ENCODE data around the gene AP1B1. TPM values are rescaled to one million over a fixed set of nuclear protein-coding genes. Genes with fewer than 3 reads are reported as not detected.

AP1B1 gene
- total RNA-seq, 4 donors from 2014 or later = 55.6 to 97.0 (median 89.4) TPM

- WGBS = 76% methylated on average over 8 of the region's 8 CpGs
- H3K4me3 ChIP-seq = no peak overlapping the region
- peaks cover 29% of the 10 kb centered on the region for H3K4me1 ChIP-seq
- H3K27ac ChIP-seq = no peak overlapping the region
- H3K36me3 ChIP-seq = no peaks in the 10 kb centered on the region
- no peaks in the 10 kb centered on the region for H3K9me3 ChIP-seq
- no peak for TF ChIP-seq POLR2A (IDR thresholded peaks at IDR 0.05)
- no peak for TF ChIP-seq POLR2AphosphoS5 (IDR thresholded peaks at IDR 0.05)
- no peak for TF ChIP-seq EP300 (IDR thresholded peaks at IDR 0.05)
- TF ChIP-seq CTCF (IDR thresholded peaks at IDR 0.05) = no peak
- no peaks in the 10 kb centered on the region for H3K27me3 ChIP-seq
- peak; percentile 52 to 71 for DNase-seq (ENCODE audit: low spot score in 2 of 2)
Observed at GRCh38 chr22:29391546-29391945, 3.2 kb upstream of the AP1B1 start.

DNA sequence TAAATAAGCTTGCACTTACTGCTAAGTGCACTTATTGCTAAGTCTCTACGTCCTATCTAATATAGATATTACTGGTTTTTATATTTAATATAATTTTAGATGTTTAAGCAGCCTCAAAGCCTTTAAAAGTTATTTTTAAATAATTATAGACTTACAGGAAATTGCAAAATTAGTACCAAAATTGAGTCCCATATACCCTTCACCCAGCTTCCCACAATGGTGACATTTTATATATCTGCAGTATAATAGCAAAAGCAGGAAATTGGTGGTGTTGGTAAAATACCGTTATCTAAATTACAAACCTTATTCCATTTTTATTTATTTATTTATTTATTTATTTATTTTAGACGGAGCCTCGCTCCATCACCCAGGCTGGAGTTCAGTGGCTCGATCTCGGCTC, 1.9 kb upstream of the AP1B1 start:
- H3K4me3 ChIP-seq = no peak overlapping the region
- no peak for DNase-seq (ENCODE audit: low spot score in 2 of 2)
- H3K27ac ChIP-seq = no peak overlapping the region
- H3K4me1 ChIP-seq = peaks cover 41% of the 10 kb centered on the region
- WGBS = 95% methylated on average over 6 of the region's 6 CpGs
- no peaks in the 10 kb centered on the region for H3K9me3 ChIP-seq
- H3K36me3 ChIP-seq = peaks cover 3% of the 10 kb centered on the region
- TF ChIP-seq CTCF (IDR thresholded peaks at IDR 0.05) (no peak), POLR2A (IDR thresholded peaks at IDR 0.05) (no peak), POLR2AphosphoS5 (IDR thresholded peaks at IDR 0.05) (no peak), EP300 (IDR thresholded peaks at IDR 0.05) (no peak)
- no peaks in the 10 kb centered on the region for H3K27me3 ChIP-seq

DNA sequence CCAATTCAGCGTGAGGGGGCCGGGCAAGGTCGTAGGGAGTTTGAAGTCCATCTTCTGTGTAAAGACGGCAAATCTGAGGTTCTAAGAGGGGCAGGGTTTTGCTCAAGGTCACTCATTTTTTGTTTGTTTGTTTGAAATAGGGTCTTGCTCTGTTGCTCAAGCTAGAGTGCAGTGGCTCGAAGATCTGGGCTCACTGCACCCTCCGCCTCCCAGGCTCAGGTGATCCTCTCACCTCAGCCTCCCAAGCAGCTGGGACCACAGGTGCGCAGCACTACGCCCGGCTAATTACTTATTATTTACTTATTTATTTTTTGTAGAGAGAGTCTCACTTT, 355 bp upstream of the AP1B1 start:
- 19% methylated on average over 9 of the region's 9 CpGs for WGBS

GRCh38 chr22:29386708-29387107, 1.7 kb downstream of the AP1B1 start:
- Histone ChIP-seq H3K4me3 (no peak overlapping the region), H3K9me3 (no peaks in the 10 kb centered on the region), H3K27me3 (no peaks in the 10 kb centered on the region), H3K4me1 (peaks cover 43% of the 10 kb centered on the region), H3K36me3 (peaks cover 3% of the 10 kb centered on the region), H3K27ac (no peak overlapping the region)
- TF ChIP-seq EP300 (IDR thresholded peaks at IDR 0.05) (no peak), POLR2AphosphoS5 (IDR thresholded peaks at IDR 0.05) (no peak), POLR2A (IDR thresholded peaks at IDR 0.05) (no peak), CTCF (IDR thresholded peaks at IDR 0.05) (no peak)
- 64% methylated on average over 8 of the region's 8 CpGs for WGBS
- peak in 1 of 2 donors; percentile 49 for DNase-seq (ENCODE audit: low spot score in 2 of 2)

More for the DNA sequence above, 355 bp upstream of the AP1B1 start:
- Histone ChIP-seq H3K27ac (peak overlapping the region; percentile 84), H3K36me3 (peaks cover 3% of the 10 kb centered on the region), H3K4me1 (peaks cover 37% of the 10 kb centered on the region), H3K4me3 (peak overlapping the region; percentile 95), H3K9me3 (no peaks in the 10 kb centered on the region), H3K27me3 (no peaks in the 10 kb centered on the region)
- TF ChIP-seq CTCF (IDR thresholded peaks at IDR 0.05) (no peak), POLR2A (IDR thresholded peaks at IDR 0.05) (no peak), POLR2AphosphoS5 (IDR thresholded peaks at IDR 0.05) (no peak), EP300 (IDR thresholded peaks at IDR 0.05) (no peak)
- DNase-seq (ENCODE audit: low spot score in 2 of 2) = no peak

DNA sequence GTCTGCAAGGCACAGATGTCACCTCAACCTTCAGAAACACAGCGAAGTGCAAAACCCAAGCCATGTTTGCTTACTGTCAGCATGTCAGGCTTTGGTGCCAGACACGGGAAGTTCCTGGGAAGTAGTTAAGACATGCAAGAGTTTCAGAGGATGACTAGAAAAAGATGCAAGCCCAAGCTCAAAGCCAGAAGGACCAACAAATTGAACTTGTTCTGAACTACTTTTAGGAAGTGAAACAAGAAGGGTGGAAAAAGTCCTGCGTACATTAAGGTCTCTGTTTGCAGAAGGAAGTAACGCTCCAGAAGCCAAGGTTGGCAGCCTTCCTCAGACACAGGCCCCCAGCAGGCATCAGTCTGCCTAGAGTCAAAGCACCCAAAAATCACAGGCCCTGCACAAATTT, 2.6 kb downstream of the AP1B1 start:
- peak in 1 of 2 donors; percentile 56 for DNase-seq (ENCODE audit: low spot score in 2 of 2)
- TF ChIP-seq POLR2AphosphoS5 (IDR thresholded peaks at IDR 0.05) = no peak
- TF ChIP-seq CTCF (IDR thresholded peaks at IDR 0.05) = no peak
- no peak for TF ChIP-seq POLR2A (IDR thresholded peaks at IDR 0.05)
- no peak for TF ChIP-seq EP300 (IDR thresholded peaks at IDR 0.05)
- Histone ChIP-seq H3K27ac (no peak overlapping the region), H3K4me1 (peaks cover 46% of the 10 kb centered on the region), H3K4me3 (no peak overlapping the region), H3K36me3 (peaks cover 3% of the 10 kb centered on the region), H3K27me3 (no peaks in the 10 kb centered on the region), H3K9me3 (no peaks in the 10 kb centered on the region)
- WGBS = 29% methylated on average over 4 of the region's 4 CpGs

Data from suprapubic skin (tissue), 4 donors.